ENCODE measurements around the gene DIP2C. TPM values are rescaled to one million over a fixed set of nuclear protein-coding genes. Genes with fewer than 3 reads are reported as not detected.
"Not testable (repeated sequence)": the region's sequence is repeated elsewhere in the genome, so short reads cannot be mapped to it uniquely, and the experiment has no call there.

DIP2C gene
- total RNA-seq, 4 donors from 2014 or later: 8.4 to 22.7 (median 16.8) TPM

DNA sequence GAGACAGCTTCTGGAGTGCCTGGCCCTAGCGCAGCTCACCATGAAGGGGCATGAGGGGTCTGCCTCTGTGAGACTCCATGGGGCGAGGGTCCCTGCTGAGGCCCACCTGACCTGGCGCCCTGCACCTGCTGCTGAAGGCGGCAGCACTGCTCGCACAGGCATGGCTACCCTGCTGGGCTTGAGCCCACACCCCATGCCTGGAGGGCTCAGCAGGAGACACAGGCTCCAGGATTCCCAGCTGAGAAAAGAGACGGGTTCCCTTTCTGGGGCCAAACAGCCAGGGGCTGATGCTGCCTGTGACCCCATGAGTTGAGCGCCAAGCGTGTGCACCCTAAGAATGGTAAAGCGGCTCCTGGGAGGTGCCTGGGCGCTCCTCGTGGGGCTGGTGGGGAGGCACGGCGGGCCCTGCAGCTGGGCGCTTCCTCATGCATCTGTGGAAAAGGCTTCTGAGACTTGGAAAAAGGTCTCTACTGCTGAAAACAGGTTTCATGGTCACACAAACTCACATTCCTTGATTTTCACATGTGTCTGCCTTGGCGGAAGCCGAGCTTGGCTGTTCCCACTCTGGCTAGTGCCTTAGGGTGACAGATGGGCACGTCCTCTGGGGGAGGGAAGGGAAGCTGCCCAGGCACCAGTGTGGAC lies 320.8 kb downstream of the DIP2C start:
- TF ChIP-seq, protein P1, sequence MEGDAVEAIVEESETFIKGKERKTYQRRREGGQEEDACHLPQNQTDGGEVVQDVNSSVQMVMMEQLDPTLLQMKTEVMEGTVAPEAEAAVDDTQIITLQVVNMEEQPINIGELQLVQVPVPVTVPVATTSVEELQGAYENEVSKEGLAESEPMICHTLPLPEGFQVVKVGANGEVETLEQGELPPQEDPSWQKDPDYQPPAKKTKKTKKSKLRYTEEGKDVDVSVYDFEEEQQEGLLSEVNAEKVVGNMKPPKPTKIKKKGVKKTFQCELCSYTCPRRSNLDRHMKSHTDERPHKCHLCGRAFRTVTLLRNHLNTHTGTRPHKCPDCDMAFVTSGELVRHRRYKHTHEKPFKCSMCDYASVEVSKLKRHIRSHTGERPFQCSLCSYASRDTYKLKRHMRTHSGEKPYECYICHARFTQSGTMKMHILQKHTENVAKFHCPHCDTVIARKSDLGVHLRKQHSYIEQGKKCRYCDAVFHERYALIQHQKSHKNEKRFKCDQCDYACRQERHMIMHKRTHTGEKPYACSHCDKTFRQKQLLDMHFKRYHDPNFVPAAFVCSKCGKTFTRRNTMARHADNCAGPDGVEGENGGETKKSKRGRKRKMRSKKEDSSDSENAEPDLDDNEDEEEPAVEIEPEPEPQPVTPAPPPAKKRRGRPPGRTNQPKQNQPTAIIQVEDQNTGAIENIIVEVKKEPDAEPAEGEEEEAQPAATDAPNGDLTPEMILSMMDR (IDR thresholded peaks at IDR 0.05): no peak
- no peak for TF ChIP-seq POLR2A (IDR thresholded peaks at IDR 0.05)
- DNase-seq: no peak
- Histone ChIP-seq H3K36me3 (peaks cover 0 to 37% (median 0%) of the 10 kb centered on the region in 3 donors), H3K27ac (no peak overlapping the region), H3K4me3 (no peak overlapping the region), H3K27me3 (no peaks in the 10 kb centered on the region), H3K4me1 (peaks cover 0 to 9% (median 0%) of the 10 kb centered on the region in 4 donors), H3K9me3 (no peaks in the 10 kb centered on the region)

DNA sequence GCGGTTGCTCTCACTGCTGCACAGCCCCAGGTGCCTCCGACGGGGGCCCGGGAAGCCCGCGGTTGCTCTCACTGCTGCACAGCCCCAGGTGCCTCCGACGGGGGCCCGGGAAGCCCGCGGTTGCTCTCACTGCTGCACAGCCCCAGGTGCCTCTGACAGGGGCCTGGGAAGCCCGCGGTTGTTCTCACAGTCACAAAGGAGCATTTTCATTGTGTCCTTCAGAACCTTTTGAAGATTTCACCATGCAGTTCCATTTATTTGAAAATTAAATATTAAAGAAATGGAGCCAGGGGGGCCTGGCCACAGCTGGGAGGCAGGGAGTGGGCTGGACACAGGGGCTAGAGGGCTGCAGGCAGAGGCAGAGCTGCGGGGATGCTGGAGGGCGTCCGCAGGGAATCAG lies 321.4 kb downstream of the DIP2C start:
- not testable (repeated sequence) for H3K4me1 ChIP-seq, H3K4me3 ChIP-seq, DNase-seq, H3K27me3 ChIP-seq, H3K27ac ChIP-seq, H3K9me3 ChIP-seq
- peaks cover 0 to 40% (median 0%) of the 10 kb centered on the region in 3 donors for H3K36me3 ChIP-seq

DNA sequence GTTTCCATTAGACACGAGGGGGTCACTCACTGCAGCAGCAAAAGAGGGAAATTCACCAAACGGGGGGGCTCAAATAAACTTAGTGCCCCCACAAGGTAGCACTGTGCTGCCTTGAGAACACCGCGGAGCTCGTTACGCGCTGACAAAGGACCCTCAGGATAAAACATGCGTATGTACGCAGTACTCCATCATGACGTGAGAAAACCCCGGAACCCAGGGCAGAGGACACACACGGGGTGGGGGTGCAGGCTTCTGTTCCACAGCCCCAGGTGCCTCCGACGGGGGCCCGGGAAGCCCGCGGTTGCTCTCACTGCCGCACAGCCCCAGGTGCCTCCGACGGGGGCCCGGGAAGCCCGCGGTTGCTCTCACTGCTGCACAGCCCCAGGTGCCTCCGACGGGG lies 321.8 kb downstream of the DIP2C start:
- DNase-seq: no peak
- Histone ChIP-seq H3K27me3 (no peaks in the 10 kb centered on the region), H3K36me3 (peaks cover 0 to 44% (median 0%) of the 10 kb centered on the region in 3 donors), H3K4me3 (no peak overlapping the region), H3K4me1 (peaks cover 0 to 9% (median 0%) of the 10 kb centered on the region in 4 donors), H3K27ac (no peak overlapping the region), H3K9me3 (no peaks in the 10 kb centered on the region)
- TF ChIP-seq, protein P1 (IDR thresholded peaks at IDR 0.05): no peak
- no peak for TF ChIP-seq POLR2A (IDR thresholded peaks at IDR 0.05)

DNA sequence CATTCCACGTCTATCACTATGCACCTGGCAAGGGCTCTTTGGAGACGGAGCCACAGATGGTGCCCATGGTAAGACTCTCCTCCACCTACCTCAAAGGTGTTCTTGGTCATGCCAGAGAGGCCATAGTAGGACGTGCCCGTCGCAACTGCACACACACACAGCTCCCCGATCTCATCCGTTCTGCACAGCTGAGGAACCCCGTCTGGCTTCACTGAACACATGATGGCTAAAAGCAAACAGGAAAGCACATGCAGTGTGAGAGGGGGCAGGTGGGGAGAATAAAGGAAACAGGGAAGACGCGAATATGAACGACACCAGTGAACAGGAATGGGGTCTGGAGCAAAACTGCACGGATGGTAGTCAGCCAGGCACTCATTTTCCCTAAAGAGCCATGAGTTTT lies 323.3 kb downstream of the DIP2C start:
- Histone ChIP-seq H3K27me3 (no peaks in the 10 kb centered on the region), H3K27ac (no peak overlapping the region), H3K9me3 (no peaks in the 10 kb centered on the region), H3K4me1 (peaks cover 0 to 9% (median 0%) of the 10 kb centered on the region in 4 donors), H3K4me3 (no peak overlapping the region), H3K36me3 (peaks cover 0 to 59% (median 0%) of the 10 kb centered on the region in 3 donors)
- DNase-seq: no peak
- TF ChIP-seq, protein P1 (IDR thresholded peaks at IDR 0.05): no peak
- TF ChIP-seq POLR2A (IDR thresholded peaks at IDR 0.05): no peak

DNA sequence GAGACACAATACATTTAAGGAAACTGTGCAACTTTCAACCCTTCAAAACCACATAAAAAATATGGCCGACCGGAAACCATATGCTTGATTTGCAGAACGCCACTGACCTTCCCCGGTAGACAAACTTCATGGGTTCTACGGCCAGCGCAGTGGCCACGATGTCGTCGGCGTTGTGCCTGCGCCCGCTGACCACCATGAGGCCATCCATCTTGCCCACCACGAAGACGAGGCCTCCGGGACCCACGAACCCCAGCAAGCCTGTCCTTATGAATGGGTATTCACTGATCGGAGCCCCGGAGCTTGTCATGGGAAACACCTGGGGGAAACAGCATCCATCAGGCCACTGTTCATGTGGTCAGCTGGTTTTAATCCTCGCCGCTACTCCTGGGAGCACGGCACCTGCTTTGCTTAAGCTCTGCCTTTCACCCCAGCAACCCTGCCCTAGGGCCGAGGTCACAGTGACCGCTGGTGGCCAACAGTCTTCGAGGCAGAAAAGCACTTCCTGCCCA lies 325.1 kb downstream of the DIP2C start:
- no peak for DNase-seq
- H3K27me3 ChIP-seq: no peaks in the 10 kb centered on the region

DNA sequence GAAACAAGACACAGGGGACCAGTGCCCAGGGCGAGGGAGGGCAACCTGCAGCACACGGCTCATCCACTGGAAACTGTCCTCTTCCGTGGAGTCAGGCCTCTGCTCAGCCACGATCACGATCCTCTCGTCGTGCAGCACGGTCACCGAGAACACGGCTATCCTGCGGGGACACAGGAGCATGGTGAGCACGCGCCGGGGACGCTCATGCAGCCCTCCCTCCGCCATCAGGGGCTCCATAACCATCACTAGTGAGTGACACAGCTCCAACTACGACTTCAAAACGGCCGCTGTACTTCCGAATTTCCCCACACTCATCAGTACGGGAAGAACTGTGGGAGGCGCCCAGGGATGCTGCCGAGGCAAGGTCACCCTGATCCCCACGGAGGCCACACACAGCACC lies 326.3 kb downstream of the DIP2C start:
- no peaks in the 10 kb centered on the region for H3K4me1 ChIP-seq
- H3K27me3 ChIP-seq: no peaks in the 10 kb centered on the region
- H3K36me3 ChIP-seq: peaks cover 0 to 61% (median 0%) of the 10 kb centered on the region in 3 donors
- no peak overlapping the region for H3K27ac ChIP-seq
- H3K4me3 ChIP-seq: no peak overlapping the region
- no peak for TF ChIP-seq POLR2A (IDR thresholded peaks at IDR 0.05)
- TF ChIP-seq, protein P1 (IDR thresholded peaks at IDR 0.05): no peak
- H3K9me3 ChIP-seq: no peaks in the 10 kb centered on the region
- no peak for DNase-seq

More for the DNA sequence above, 325.1 kb downstream of the DIP2C start:
- Histone ChIP-seq H3K36me3 (peaks cover 0 to 69% (median 0%) of the 10 kb centered on the region in 3 donors), H3K27ac (no peak overlapping the region), H3K4me3 (no peak overlapping the region), H3K4me1 (no peaks in the 10 kb centered on the region), H3K9me3 (no peaks in the 10 kb centered on the region)
- TF ChIP-seq, protein P1 (IDR thresholded peaks at IDR 0.05): no peak
- no peak for TF ChIP-seq POLR2A (IDR thresholded peaks at IDR 0.05)
